ENCODE results near the gene NPDC1.

NPDC1 gene

GRCh38 chr9:137012694-137013570, 33.0 kb downstream of the NPDC1 start:
- no peak overlapping the region for H3K4me3 ChIP-seq (ENCODE audit: low read depth, low read length)
- no peaks in the 10 kb centered on the region for H3K4me1 ChIP-seq
- TF ChIP-seq, protein P1, sequence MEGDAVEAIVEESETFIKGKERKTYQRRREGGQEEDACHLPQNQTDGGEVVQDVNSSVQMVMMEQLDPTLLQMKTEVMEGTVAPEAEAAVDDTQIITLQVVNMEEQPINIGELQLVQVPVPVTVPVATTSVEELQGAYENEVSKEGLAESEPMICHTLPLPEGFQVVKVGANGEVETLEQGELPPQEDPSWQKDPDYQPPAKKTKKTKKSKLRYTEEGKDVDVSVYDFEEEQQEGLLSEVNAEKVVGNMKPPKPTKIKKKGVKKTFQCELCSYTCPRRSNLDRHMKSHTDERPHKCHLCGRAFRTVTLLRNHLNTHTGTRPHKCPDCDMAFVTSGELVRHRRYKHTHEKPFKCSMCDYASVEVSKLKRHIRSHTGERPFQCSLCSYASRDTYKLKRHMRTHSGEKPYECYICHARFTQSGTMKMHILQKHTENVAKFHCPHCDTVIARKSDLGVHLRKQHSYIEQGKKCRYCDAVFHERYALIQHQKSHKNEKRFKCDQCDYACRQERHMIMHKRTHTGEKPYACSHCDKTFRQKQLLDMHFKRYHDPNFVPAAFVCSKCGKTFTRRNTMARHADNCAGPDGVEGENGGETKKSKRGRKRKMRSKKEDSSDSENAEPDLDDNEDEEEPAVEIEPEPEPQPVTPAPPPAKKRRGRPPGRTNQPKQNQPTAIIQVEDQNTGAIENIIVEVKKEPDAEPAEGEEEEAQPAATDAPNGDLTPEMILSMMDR (IDR thresholded peaks at IDR 0.05; ENCODE audit: low read depth, low read length) = no peak
- no peaks in the 10 kb centered on the region for H3K9me3 ChIP-seq
- peaks cover 33% of the 10 kb centered on the region for H3K36me3 ChIP-seq
- H3K27me3 ChIP-seq = no peaks in the 10 kb centered on the region
- DNase-seq = no peak

GRCh38 chr9:137011907-137012675, 33.9 kb downstream of the NPDC1 start:
- no peak overlapping the region for H3K4me3 ChIP-seq (ENCODE audit: low read depth, low read length)
- H3K27me3 ChIP-seq = no peaks in the 10 kb centered on the region
- H3K36me3 ChIP-seq = peaks cover 27% of the 10 kb centered on the region
- TF ChIP-seq, protein P1 (IDR thresholded peaks at IDR 0.05; ENCODE audit: low read depth, low read length) = no peak
- no peaks in the 10 kb centered on the region for H3K9me3 ChIP-seq
- DNase-seq = no peak
- no peaks in the 10 kb centered on the region for H3K4me1 ChIP-seq

- Histone ChIP-seq H3K36me3 (peaks cover 19% of the 10 kb centered on the region), H3K4me1 (no peaks in the 10 kb centered on the region), H3K27me3 (no peaks in the 10 kb centered on the region), H3K4me3 (ENCODE audit: low read depth, low read length) (no peak overlapping the region), H3K9me3 (no peaks in the 10 kb centered on the region)
- DNase-seq = no peak
- TF ChIP-seq, protein P1 (IDR thresholded peaks at IDR 0.05; ENCODE audit: low read depth, low read length) = no peak
These were observed 34.8 kb downstream of the NPDC1 start for GRCh38 chr9:137011156-137011555.

DNA sequence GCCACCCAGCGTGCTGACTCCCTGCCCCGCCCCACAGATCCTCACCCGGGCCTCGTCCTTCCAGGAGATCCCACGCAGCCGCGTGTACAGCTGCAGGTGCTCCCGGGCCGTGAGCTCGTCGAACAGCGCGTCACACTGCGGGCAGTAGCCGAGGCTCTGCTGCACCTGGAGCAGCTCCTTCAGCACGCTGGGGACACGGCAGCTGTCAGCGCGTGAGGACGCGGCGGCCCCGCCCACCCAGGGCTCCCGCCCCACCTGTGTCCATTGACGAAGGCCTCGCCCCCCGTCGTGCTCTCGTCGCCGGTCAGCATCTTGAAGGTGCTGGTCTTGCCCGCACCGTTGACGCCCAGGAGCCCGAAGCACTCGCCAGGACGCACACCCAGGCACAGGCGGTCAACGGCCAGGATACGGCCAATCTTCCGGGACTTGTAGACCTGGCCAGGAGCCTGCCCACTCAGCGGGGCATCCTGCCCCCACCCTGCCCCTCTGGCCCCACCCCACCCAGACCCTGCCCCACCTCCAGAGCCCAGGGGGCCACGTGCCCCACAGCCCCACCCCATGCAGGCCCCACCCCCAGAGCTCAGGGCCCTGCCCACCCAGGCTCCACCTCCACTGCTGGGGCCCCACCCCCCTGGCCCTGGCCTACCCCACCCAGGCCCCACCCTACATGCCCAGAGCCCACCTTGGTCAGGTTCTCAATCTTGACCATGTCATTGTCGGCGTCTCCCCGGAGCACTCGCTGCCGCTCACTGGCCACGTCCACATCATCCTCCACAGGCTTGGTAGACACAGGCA, 35.8 kb downstream of the NPDC1 start:
- Histone ChIP-seq H3K9me3 (no peaks in the 10 kb centered on the region), H3K27me3 (no peaks in the 10 kb centered on the region), H3K4me1 (no peaks in the 10 kb centered on the region), H3K36me3 (peaks cover 15% of the 10 kb centered on the region), H3K4me3 (ENCODE audit: low read depth, low read length) (no peak overlapping the region)
- DNase-seq = no peak
- TF ChIP-seq, protein P1 (IDR thresholded peaks at IDR 0.05; ENCODE audit: low read depth, low read length) = no peak

DNA sequence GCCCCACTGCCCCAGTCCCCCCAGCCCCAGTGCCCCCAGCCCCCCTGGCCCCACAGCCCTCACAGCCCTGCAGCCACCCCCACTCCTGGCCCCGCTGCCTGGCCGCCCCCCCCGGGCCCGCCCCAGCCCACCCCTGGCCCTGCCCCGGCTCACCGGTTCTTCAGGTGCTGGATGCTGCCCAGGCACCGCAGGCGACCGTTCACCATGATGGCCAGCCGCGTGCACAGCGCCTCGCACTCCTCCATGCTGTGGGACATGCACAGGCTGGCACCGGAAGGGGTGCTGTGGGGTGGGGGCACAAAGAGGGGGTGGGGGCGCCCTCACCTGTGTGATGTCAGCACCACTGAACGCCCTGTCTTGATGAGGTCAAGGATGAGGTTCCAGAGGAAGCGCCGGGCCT, 36.8 kb downstream of the NPDC1 start:
- TF ChIP-seq, protein P1 (IDR thresholded peaks at IDR 0.05; ENCODE audit: low read depth, low read length) = no peak
- no peaks in the 10 kb centered on the region for H3K9me3 ChIP-seq
- no peak overlapping the region for H3K4me3 ChIP-seq (ENCODE audit: low read depth, low read length)
- no peaks in the 10 kb centered on the region for H3K4me1 ChIP-seq
- H3K36me3 ChIP-seq = peaks cover 10% of the 10 kb centered on the region
- DNase-seq = no peak
- no peaks in the 10 kb centered on the region for H3K27me3 ChIP-seq
